K562 treated with DMSO at 1 percent for 48 hours (cell line): ENCODE results near the gene SPAG6. TPM values are rescaled to one million over a fixed set of nuclear protein-coding genes. Genes with fewer than 3 reads are reported as not detected.

Experiments used
- total RNA-seq: library from RNA; unstranded; fragments of 300-600 nt; gene quantifications from 2 replicates; pipeline ENCODE4 v1.2.3, GENCODE V29; 2022; ENCODE audit warnings: low replicate concordance; ENCODE audit errors: extremely low read depth

Gene SPAG6
- total RNA-seq: not detected in 2 replicates

GRCh38 chr10:22345301-22346095, at the start of gene SPAG6:
TSS of gene SPAG6 (plus strand) at chr10:22345496. CDS start at chr10:22345612, 116 bp downstream.

GRCh38 chr10:22316286-22317075, 28.8 kb upstream of the SPAG6 start, which contains the start of gene COMMD3:
TSS of gene COMMD3 (plus strand) at chr10:22316388. CDS start at chr10:22316418, 30 bp downstream.

DNA sequence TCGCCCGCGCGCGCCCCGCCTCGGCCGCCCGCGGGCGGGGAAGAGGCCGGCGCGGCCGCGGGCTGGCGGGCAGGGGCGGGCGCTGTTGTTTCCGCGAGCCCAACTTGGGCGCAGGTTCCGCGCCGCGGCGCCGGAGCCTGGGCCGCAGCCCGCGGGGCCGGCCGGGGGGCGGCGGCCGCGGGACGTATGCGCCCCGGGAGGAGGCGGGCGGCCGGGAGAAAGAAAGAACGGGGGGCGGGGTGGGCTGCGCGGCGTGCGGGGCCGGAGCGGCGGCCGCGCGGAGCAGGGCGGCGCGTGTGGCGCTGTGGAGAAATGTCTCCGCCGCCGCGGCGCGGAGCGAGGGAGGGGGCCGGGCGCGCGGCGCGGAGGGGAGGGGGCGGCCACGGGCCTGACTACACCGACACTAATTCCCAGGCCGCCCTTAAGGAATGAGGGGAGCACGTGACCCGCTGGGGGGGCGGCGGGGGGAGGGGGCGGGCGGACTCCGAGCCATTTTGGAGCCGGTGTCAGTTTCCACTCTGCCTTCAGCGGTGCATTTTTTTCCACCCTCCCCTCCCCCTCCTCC, 24.6 kb upstream of the SPAG6 start, which contains the start of gene BMI1:
TSS of gene BMI1 (plus strand) at position 509 of the 565 bp plus-strand sequence. CDS start 5,351 bp downstream, outside the sequence.

Other genes with a start within 250 kb of the SPAG6 start
- not detected in 2 replicates for gene EBLN1, start 127.5 kb upstream of the SPAG6 start, total RNA-seq
- not detected in 2 replicates for gene COMMD3, start 29.1 kb upstream of the SPAG6 start, total RNA-seq
- not detected in 2 replicates for gene BMI1, start 24.4 kb upstream of the SPAG6 start, total RNA-seq